Spleen (tissue), 11 donors: ENCODE measurements around the gene ENDOG. TPM values are rescaled to one million over a fixed set of nuclear protein-coding genes. Genes with fewer than 3 reads are reported as not detected.

Source experiments
- DNase-seq: peaks from one replicate; pipeline ENCODE4 v3.0.0-alpha.2; 2020
- H3K27ac ChIP-seq, 8 donors: fragments of 200-600 bp; sonication (generic) in 7 of 8; 1 replicate in 4 of 8; 2 replicates in 4 of 8; pipeline versions ENCODE4 v1.5.0 to v1.8.0; 2016 to 2021; ENCODE audit warnings: inconsistent platforms in 4 of 8, mild to moderate bottlenecking in 4 of 8, moderate library complexity in 1 of 8
- H3K27me3 ChIP-seq, 7 donors: fragments of 200-600 bp; sonication (generic) in 6 of 7; replicated peaks in 1 of 7; 1 replicate in 4 of 7; 2 replicates in 3 of 7; pipeline versions ENCODE4 v1.5.0 to v1.8.0; 2016 to 2021; ENCODE audit warnings: inconsistent platforms in 3 of 7, mild to moderate bottlenecking in 1 of 7
- H3K36me3 ChIP-seq, 6 donors: fragments of 200-600 bp; sonication (generic) in 5 of 6; 1 replicate in 4 of 6; 2 replicates in 2 of 6; pipeline versions ENCODE4 v1.5.0 to v1.8.0; 2016 to 2021; ENCODE audit warnings: inconsistent platforms in 2 of 6
- H3K4me1 ChIP-seq, 6 donors: fragments of 200-600 bp; sonication (generic) in 5 of 6; 1 replicate in 3 of 6; 2 replicates in 3 of 6; pipeline versions ENCODE4 v1.5.0 to v1.8.0; 2016 to 2021; ENCODE audit warnings: inconsistent platforms in 3 of 6
- H3K4me3 ChIP-seq, 8 donors: fragments of 200-600 bp; sonication (generic) in 7 of 8; 1 replicate in 4 of 8; 2 replicates in 4 of 8; pipeline versions ENCODE4 v1.5.0 to v1.8.0; 2016 to 2021; ENCODE audit warnings: inconsistent platforms in 4 of 8, mild to moderate bottlenecking in 4 of 8, moderate library complexity in 2 of 8
- H3K9me3 ChIP-seq, 8 donors: fragments of 200-600 bp; sonication (generic) in 7 of 8; 1 replicate in 4 of 8; 2 replicates in 4 of 8; pipeline versions ENCODE4 v1.5.0 to v1.8.0; 2016 to 2021; ENCODE audit warnings: inconsistent platforms in 4 of 8
- POLR2A ChIP-seq, 3 donors: fragments of 450-650 bp; IDR thresholded peaks; one replicate each; pipeline ENCODE4 v1.5.1; 2017; ENCODE audit warnings: antibody characterized with exemption in 3 of 3, mild to moderate bottlenecking in 1 of 3
- POLR2AphosphoS5 ChIP-seq, 3 donors: sonication (generic); formaldehyde crosslinking; IDR thresholded peaks; one replicate each; pipeline ENCODE4 v1.5.1; 2017; ENCODE audit warnings: antibody characterized with exemption in 3 of 3
- WGBS, 5 donors: extraction: QIAGEN DNeasy Blood & Tissue Kit in 3 of 5; methylation state at CpG; one replicate each; pipeline versions ENCODE4 v1.1.5 to v1.1.7; 2013 to 2018; 5-methylcytosine and 5-hydroxymethylcytosine counted together
- intact Hi-C: fragments of 100-400 bp; cut with DNase I; formaldehyde crosslinking; loops from one replicate; pipeline ENCODE4 v1.15.0; 2023; ENCODE audit warnings: low total_unique reads
- polyA plus RNA-seq, 3 donors: library from polyadenylated mRNA; stranded (reverse); fragments of 200-250 nt; gene quantifications; one replicate each; pipeline ENCODE4 v1.2.1, GENCODE V29; 2013
- total RNA-seq, 7 donors: library from RNA; depleted of rRNA in 3 of 7; stranded (reverse); fragments of >200 nt in 3 of 7; fragmentation: NEBNext Ultra II Directional in 4 of 7; extraction: Animal tissue kit (Norgen Biotek cat#: 25700) in 4 of 7; gene quantifications; one replicate each; pipeline versions ENCODE4 v1.1.0 to v1.2.1, GENCODE V29; 2016 to 2021
- TF ChIP-seq, protein P1 (sequence below), 11 experiments: fragments of 200-600 bp in 7 of 11; fragments of 450-650 bp in 4 of 11; sonication (generic) in 4 of 11; IDR thresholded peaks in 8 of 11; conservative IDR thresholded peaks in 3 of 11; 1 replicate in 7 of 11; 2 replicates in 4 of 11; pipeline versions ENCODE4 v1.4.0 to v1.8.0; 2016 to 2021; ENCODE audit warnings: antibody characterized with exemption in 11 of 11, inconsistent platforms in 4 of 11, mild to moderate bottlenecking in 1 of 11
- donor health status: healthy with polysubstance abuse.
- donor health status: DM: no; HTN: no; CAD: no; lungs with moderate emphysema.
- donor health status: DM: no; HTN: no; CAD: no.
- donor health status: Bipolar disorder and iron deficiency.
- donor health status: healthy.
- donor health status: DM: no; HTN: no; CAD: no.
- donor health status: DM: yes; HTN: yes; CAD: no.

Gene ENDOG
- total and polyA plus RNA-seq, 10 donors: 9.6 to 16.9 (median 13.3) TPM

DNA sequence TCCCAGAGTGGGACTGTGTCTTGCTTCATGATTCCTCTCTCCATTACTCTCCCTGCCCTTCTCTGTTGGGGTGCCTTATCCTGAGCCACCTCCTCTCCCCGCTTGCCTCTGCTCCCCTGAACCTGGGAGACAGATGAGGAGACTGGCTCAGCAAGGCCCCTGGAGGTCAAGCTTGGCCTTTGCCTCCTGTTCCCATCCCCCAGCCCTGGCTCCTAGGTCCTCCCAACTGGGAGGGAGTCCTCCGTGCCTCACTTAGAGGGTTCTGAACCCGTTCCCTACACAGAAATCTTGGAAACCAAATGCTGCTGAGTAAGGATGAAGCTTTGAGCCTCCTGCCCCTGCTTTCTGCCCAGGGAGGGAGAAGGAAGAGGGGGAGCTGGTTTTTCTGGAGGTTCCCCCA lies 9.8 kb upstream of the ENDOG start:
- TF ChIP-seq POLR2AphosphoS5 (IDR thresholded peaks at IDR 0.05): no peak
- TF ChIP-seq, protein P1, sequence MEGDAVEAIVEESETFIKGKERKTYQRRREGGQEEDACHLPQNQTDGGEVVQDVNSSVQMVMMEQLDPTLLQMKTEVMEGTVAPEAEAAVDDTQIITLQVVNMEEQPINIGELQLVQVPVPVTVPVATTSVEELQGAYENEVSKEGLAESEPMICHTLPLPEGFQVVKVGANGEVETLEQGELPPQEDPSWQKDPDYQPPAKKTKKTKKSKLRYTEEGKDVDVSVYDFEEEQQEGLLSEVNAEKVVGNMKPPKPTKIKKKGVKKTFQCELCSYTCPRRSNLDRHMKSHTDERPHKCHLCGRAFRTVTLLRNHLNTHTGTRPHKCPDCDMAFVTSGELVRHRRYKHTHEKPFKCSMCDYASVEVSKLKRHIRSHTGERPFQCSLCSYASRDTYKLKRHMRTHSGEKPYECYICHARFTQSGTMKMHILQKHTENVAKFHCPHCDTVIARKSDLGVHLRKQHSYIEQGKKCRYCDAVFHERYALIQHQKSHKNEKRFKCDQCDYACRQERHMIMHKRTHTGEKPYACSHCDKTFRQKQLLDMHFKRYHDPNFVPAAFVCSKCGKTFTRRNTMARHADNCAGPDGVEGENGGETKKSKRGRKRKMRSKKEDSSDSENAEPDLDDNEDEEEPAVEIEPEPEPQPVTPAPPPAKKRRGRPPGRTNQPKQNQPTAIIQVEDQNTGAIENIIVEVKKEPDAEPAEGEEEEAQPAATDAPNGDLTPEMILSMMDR (IDR thresholded peaks at IDR 0.05 in 8 of 11, conservative IDR thresholded peaks at IDR 0.05 in 3 of 11): no peak
- no peak for TF ChIP-seq POLR2A (IDR thresholded peaks at IDR 0.05)
- 90 to 100% (median 96%) methylated on average over 3 of the region's 3 CpGs for WGBS, 5 donors
- H3K36me3 ChIP-seq: peaks cover 0 to 68% (median 55%) of the 10 kb centered on the region in 6 donors

DNA sequence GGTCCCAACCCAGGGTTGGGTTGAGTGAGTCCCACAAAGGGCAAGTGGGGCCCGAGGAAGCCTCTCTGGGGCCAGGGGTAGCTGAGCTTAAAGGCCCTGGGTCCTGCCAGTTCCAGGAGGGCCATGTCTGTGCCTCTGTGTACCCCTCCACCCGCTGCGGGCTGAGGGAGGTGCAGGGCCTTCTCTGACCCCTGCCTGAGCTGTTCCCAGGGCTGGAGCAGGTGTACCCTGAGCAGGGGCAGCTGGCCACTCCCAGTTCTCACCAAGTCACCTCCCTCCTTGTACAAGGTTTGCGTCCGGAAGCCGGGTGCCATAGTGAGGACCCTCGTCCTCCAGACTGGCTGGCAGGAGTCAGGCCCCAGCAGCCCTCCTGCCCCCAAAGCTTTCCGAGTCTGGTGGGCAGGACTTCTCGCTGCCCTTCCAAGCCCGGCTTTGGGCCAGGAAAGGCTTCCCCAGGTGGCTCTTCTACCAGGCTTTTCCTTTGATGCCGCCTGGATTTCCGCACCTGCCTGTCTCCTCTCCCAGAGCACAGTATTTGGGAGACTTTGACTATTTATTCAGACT lies 9.2 kb upstream of the ENDOG start:
- 90 to 97% (median 95%) methylated on average over 6 to 12 of the region's 12 CpGs for WGBS, 5 donors
- peaks cover 0 to 62% (median 49%) of the 10 kb centered on the region in 6 donors for H3K36me3 ChIP-seq
- H3K27me3 ChIP-seq: no peaks in the 10 kb centered on the region

More for the DNA sequence above, 9.8 kb upstream of the ENDOG start:
- DNase-seq: no peak
- intact Hi-C loops: no loop called here
- Histone ChIP-seq H3K9me3 (no peaks in the 10 kb centered on the region), H3K4me1 (no peaks in the 10 kb centered on the region), H3K4me3 (no peak overlapping the region), H3K27me3 (no peaks in the 10 kb centered on the region), H3K27ac (no peak overlapping the region)

DNA sequence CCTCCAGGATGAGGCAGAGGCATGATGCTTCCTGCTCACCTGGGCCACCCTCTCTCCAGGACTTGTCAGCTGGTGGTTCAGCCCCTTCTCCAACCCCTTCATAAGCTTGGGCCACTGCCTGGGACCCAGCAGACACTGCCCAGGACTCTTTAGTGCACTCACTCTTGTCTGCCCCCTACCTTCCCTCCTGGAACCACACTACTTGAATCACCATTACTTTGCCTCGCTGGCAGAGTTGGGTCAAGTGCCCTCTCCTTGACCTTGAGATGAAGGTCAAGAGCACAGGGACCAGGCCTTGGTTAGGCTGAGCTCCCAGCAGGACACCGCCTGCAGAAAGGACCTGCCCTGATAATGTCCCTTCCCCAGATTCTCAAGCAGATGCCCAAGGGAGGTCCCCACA lies 8.5 kb upstream of the ENDOG start:
- H3K4me1 ChIP-seq: no peaks in the 10 kb centered on the region
- peaks cover 0 to 55% (median 42%) of the 10 kb centered on the region in 6 donors for H3K36me3 ChIP-seq
- intact Hi-C loops: no loop called here
- DNase-seq: no peak
- H3K9me3 ChIP-seq: no peaks in the 10 kb centered on the region
- no peaks in the 10 kb centered on the region for H3K27me3 ChIP-seq
- H3K27ac ChIP-seq: no peak overlapping the region
- TF ChIP-seq, protein P1 (IDR thresholded peaks at IDR 0.05 in 8 of 11, conservative IDR thresholded peaks at IDR 0.05 in 3 of 11): no peak
- TF ChIP-seq POLR2AphosphoS5 (IDR thresholded peaks at IDR 0.05) (no peak), POLR2A (IDR thresholded peaks at IDR 0.05) (no peak)
- H3K4me3 ChIP-seq: no peak overlapping the region
- 51 to 77% (median 64%) methylated on average over 2 of the region's 2 CpGs for WGBS, 5 donors

More for the DNA sequence above, 9.2 kb upstream of the ENDOG start:
- H3K27ac ChIP-seq: no peak overlapping the region
- no peaks in the 10 kb centered on the region for H3K9me3 ChIP-seq
- no peaks in the 10 kb centered on the region for H3K4me1 ChIP-seq
- TF ChIP-seq, protein P1 (IDR thresholded peaks at IDR 0.05 in 8 of 11, conservative IDR thresholded peaks at IDR 0.05 in 3 of 11): no peak
- TF ChIP-seq POLR2AphosphoS5 (IDR thresholded peaks at IDR 0.05): peak in 1 of 3 donors; percentile 32
- intact Hi-C loops: no loop called here
- H3K4me3 ChIP-seq: no peak overlapping the region
- DNase-seq: no peak

DNA sequence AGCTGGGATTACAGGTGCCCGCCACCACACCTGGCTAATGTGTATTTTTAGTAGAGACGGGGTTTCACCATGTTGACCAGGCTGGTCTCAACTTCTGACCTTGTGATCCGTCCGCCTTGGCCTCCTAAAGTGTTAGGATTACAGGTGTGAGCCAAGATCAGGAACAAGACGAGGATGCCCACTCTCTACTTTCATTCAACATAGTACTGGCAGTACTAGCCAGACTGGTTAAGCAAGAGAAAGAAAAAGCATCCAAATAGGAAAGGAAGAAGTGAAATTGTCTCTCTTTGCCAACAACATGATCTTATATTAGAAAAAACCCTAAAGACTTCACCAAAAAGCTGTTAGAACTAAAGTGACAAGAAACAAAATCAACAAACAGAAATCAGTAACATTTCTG lies 7.4 kb upstream of the ENDOG start:
- intact Hi-C loops: no loop called here
- H3K27ac ChIP-seq: no peak overlapping the region
- 72 to 91% (median 84%) methylated on average over 5 of the region's 5 CpGs for WGBS, 5 donors
- H3K27me3 ChIP-seq: no peaks in the 10 kb centered on the region
- H3K36me3 ChIP-seq: peaks cover 0 to 45% (median 33%) of the 10 kb centered on the region in 6 donors
- no peaks in the 10 kb centered on the region for H3K9me3 ChIP-seq
- no peak for DNase-seq
- no peak overlapping the region for H3K4me3 ChIP-seq
- H3K4me1 ChIP-seq: no peaks in the 10 kb centered on the region
- TF ChIP-seq POLR2A (IDR thresholded peaks at IDR 0.05): no peak
- TF ChIP-seq POLR2AphosphoS5 (IDR thresholded peaks at IDR 0.05): no peak
- TF ChIP-seq, protein P1 (IDR thresholded peaks at IDR 0.05 in 8 of 11, conservative IDR thresholded peaks at IDR 0.05 in 3 of 11): no peak
